Measurements from ENCODE around the gene SH3PXD2A. TPM values are rescaled to one million over a fixed set of nuclear protein-coding genes. Genes with fewer than 3 reads are reported as not detected.

The SH3PXD2A gene
- total and polyA plus RNA-seq, 2 experiments from 2014 or later: 1.8 to 5.0 TPM

DNA sequence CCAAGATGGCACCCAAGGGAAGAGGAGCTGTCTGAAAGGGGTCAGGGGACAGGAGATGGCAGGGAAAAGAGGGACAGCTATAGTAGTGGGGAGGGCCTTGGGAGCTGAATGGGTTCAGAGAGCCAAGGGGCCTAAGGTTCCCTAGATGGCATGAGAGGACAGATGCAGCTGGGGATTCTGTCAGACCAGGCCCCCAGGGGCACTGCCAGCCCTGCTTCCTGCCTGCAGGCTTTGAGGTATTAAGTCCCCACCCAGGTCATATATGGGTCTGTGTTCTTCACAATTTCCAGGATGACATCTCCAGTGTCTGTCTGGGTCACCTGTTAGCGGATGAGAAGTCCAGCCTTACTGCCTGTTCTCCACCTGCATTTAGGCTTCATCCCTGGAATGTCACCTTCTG, 305.1 kb downstream of the SH3PXD2A start (continued):
- TF ChIP-seq, protein P1, sequence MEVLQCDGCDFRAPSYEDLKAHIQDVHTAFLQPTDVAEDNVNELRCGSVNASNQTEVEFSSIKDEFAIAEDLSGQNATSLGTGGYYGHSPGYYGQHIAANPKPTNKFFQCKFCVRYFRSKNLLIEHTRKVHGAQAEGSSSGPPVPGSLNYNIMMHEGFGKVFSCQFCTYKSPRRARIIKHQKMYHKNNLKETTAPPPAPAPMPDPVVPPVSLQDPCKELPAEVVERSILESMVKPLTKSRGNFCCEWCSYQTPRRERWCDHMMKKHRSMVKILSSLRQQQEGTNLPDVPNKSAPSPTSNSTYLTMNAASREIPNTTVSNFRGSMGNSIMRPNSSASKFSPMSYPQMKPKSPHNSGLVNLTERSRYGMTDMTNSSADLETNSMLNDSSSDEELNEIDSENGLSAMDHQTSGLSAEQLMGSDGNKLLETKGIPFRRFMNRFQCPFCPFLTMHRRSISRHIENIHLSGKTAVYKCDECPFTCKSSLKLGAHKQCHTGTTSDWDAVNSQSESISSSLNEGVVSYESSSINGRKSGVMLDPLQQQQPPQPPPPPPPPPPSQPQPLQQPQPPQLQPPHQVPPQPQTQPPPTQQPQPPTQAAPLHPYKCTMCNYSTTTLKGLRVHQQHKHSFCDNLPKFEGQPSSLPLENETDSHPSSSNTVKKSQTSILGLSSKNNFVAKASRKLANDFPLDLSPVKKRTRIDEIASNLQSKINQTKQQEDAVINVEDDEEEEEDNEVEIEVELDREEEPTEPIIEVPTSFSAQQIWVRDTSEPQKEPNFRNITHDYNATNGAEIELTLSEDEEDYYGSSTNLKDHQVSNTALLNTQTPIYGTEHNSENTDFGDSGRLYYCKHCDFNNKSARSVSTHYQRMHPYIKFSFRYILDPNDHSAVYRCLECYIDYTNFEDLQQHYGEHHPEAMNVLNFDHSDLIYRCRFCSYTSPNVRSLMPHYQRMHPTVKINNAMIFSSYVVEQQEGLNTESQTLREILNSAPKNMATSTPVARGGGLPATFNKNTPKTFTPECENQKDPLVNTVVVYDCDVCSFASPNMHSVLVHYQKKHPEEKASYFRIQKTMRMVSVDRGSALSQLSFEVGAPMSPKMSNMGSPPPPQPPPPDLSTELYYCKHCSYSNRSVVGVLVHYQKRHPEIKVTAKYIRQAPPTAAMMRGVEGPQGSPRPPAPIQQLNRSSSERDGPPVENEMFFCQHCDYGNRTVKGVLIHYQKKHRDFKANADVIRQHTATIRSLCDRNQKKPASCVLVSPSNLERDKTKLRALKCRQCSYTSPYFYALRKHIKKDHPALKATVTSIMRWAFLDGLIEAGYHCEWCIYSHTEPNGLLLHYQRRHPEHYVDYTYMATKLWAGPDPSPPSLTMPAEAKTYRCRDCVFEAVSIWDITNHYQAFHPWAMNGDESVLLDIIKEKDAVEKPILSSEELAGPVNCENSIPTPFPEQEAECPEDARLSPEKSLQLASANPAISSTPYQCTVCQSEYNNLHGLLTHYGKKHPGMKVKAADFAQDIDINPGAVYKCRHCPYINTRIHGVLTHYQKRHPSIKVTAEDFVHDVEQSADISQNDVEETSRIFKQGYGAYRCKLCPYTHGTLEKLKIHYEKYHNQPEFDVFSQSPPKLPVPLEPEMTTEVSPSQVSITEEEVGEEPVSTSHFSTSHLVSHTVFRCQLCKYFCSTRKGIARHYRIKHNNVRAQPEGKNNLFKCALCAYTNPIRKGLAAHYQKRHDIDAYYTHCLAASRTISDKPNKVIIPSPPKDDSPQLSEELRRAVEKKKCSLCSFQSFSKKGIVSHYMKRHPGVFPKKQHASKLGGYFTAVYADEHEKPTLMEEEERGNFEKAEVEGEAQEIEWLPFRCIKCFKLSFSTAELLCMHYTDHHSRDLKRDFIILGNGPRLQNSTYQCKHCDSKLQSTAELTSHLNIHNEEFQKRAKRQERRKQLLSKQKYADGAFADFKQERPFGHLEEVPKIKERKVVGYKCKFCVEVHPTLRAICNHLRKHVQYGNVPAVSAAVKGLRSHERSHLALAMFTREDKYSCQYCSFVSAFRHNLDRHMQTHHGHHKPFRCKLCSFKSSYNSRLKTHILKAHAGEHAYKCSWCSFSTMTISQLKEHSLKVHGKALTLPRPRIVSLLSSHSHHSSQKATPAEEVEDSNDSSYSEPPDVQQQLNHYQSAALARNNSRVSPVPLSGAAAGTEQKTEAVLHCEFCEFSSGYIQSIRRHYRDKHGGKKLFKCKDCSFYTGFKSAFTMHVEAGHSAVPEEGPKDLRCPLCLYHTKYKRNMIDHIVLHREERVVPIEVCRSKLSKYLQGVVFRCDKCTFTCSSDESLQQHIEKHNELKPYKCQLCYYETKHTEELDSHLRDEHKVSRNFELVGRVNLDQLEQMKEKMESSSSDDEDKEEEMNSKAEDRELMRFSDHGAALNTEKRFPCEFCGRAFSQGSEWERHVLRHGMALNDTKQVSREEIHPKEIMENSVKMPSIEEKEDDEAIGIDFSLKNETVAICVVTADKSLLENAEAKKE (CRISPR knock-in tag; IDR thresholded peaks at IDR 0.05): no peak
- no peak for TF ChIP-seq NANOG (IDR thresholded peaks at IDR 0.05; ENCODE audit: borderline replicate concordance)

DNA sequence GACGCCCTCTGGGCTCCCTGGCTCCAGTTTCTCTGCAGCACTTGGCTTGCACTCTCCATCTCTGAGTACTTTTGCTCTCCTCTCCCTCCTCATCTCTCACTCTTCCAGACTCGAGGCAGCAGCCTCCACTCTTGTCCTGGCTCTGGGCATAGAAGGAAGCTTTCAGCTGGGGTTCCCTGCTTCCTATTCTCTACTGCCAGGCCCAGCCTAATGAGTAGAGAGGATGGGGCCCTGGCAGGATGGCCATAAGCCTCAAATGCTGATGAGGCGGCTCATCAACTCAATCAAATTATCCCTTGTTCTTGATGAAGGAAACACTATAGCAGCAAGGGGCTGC, 306.1 kb downstream of the SH3PXD2A start:
- ATAC-seq (no peak), DNase-seq (ENCODE audit: low spot score) (no peak)
- no peaks in the 10 kb centered on the region for H3K36me3 Mint-ChIP-seq (ENCODE audit: low read depth)
- no peak overlapping the region for H3K27ac Mint-ChIP-seq
- peaks cover 2% of the 10 kb centered on the region; the same call in 1 of the 3 replicates for H3K4me1 Mint-ChIP-seq
- H4K20me1 ChIP-seq (replicated peaks; ENCODE audit: insufficient read depth): no peaks in the 10 kb centered on the region
- no peaks in the 10 kb centered on the region for H3F3A ChIP-seq (replicated peaks; ENCODE audit: low read depth)
- no peak overlapping the region for H3K4me2 ChIP-seq
- H3K79me2 ChIP-seq (replicated peaks; ENCODE audit: insufficient read depth): no peaks in the 10 kb centered on the region
- H3K9me3 Mint-ChIP-seq: no peaks in the 10 kb centered on the region
- H3K4me3 Mint-ChIP-seq: no peak overlapping the region
- no peaks in the 10 kb centered on the region for H3K9me2 ChIP-seq (ENCODE audit: insufficient read depth)
- H3K27me3 Mint-ChIP-seq (ENCODE audit: insufficient read depth, low read depth, poor library complexity): peaks cover 12% of the 10 kb centered on the region
- H3K36me3 ChIP-seq (ENCODE audit: insufficient read depth): no peaks in the 10 kb centered on the region
- no peaks in the 10 kb centered on the region for H3K4me1 ChIP-seq (ENCODE audit: insufficient read depth)
- H3K27me3 ChIP-seq (ENCODE audit: insufficient read depth): peaks cover 2% of the 10 kb centered on the region
- no peak overlapping the region for H3K4me3 ChIP-seq
- no peak overlapping the region for H3K27ac ChIP-seq (ENCODE audit: low read depth)
- H2AFZ ChIP-seq: no peak overlapping the region
- TF ChIP-seq ZNF114 (CRISPR knock-in tag; IDR thresholded peaks at IDR 0.05) (no peak), NANOG (IDR thresholded peaks at IDR 0.05; ENCODE audit: borderline replicate concordance) (no peak), STAT1 (IDR thresholded peaks at IDR 0.05; ENCODE audit: unreplicated experiment) (no peak), POLR2AphosphoS5 (IDR thresholded peaks at IDR 0.05; ENCODE audit: low read depth) (no peak), EZH2 (IDR thresholded peaks at IDR 0.05; ENCODE audit: low read depth, unreplicated experiment) (no peak), JUNB (IDR thresholded peaks at IDR 0.05; ENCODE audit: unreplicated experiment) (no peak)
- TF ChIP-seq, protein P2, sequence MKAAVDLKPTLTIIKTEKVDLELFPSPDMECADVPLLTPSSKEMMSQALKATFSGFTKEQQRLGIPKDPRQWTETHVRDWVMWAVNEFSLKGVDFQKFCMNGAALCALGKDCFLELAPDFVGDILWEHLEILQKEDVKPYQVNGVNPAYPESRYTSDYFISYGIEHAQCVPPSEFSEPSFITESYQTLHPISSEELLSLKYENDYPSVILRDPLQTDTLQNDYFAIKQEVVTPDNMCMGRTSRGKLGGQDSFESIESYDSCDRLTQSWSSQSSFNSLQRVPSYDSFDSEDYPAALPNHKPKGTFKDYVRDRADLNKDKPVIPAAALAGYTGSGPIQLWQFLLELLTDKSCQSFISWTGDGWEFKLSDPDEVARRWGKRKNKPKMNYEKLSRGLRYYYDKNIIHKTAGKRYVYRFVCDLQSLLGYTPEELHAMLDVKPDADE (IDR thresholded peaks at IDR 0.05): no peak
- TF ChIP-seq, protein P3, sequence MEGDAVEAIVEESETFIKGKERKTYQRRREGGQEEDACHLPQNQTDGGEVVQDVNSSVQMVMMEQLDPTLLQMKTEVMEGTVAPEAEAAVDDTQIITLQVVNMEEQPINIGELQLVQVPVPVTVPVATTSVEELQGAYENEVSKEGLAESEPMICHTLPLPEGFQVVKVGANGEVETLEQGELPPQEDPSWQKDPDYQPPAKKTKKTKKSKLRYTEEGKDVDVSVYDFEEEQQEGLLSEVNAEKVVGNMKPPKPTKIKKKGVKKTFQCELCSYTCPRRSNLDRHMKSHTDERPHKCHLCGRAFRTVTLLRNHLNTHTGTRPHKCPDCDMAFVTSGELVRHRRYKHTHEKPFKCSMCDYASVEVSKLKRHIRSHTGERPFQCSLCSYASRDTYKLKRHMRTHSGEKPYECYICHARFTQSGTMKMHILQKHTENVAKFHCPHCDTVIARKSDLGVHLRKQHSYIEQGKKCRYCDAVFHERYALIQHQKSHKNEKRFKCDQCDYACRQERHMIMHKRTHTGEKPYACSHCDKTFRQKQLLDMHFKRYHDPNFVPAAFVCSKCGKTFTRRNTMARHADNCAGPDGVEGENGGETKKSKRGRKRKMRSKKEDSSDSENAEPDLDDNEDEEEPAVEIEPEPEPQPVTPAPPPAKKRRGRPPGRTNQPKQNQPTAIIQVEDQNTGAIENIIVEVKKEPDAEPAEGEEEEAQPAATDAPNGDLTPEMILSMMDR (conservative IDR thresholded peaks at IDR 0.05; ENCODE audit: low read depth in 2 of 2): no peak
- TF ChIP-seq, protein P4, sequence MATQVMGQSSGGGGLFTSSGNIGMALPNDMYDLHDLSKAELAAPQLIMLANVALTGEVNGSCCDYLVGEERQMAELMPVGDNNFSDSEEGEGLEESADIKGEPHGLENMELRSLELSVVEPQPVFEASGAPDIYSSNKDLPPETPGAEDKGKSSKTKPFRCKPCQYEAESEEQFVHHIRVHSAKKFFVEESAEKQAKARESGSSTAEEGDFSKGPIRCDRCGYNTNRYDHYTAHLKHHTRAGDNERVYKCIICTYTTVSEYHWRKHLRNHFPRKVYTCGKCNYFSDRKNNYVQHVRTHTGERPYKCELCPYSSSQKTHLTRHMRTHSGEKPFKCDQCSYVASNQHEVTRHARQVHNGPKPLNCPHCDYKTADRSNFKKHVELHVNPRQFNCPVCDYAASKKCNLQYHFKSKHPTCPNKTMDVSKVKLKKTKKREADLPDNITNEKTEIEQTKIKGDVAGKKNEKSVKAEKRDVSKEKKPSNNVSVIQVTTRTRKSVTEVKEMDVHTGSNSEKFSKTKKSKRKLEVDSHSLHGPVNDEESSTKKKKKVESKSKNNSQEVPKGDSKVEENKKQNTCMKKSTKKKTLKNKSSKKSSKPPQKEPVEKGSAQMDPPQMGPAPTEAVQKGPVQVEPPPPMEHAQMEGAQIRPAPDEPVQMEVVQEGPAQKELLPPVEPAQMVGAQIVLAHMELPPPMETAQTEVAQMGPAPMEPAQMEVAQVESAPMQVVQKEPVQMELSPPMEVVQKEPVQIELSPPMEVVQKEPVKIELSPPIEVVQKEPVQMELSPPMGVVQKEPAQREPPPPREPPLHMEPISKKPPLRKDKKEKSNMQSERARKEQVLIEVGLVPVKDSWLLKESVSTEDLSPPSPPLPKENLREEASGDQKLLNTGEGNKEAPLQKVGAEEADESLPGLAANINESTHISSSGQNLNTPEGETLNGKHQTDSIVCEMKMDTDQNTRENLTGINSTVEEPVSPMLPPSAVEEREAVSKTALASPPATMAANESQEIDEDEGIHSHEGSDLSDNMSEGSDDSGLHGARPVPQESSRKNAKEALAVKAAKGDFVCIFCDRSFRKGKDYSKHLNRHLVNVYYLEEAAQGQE (IDR thresholded peaks at IDR 0.05; ENCODE audit: unreplicated experiment): no peak
